Kidney tubule cell (primary cell): ENCODE measurements around the gene LGALS9C.
A peak's percentile ranks its signal among the peaks of the same experiment; 100 is the strongest.
"Not testable (repeated sequence)": the region's sequence is repeated elsewhere in the genome, so short reads cannot be mapped to it uniquely, and the experiment has no call there.

ENCODE experiments used
- DNase-seq: peaks from one replicate; pipeline ENCODE4 v3.0.0-alpha.2; 2018; ENCODE audit warnings: low spot score

LGALS9C gene

DNA sequence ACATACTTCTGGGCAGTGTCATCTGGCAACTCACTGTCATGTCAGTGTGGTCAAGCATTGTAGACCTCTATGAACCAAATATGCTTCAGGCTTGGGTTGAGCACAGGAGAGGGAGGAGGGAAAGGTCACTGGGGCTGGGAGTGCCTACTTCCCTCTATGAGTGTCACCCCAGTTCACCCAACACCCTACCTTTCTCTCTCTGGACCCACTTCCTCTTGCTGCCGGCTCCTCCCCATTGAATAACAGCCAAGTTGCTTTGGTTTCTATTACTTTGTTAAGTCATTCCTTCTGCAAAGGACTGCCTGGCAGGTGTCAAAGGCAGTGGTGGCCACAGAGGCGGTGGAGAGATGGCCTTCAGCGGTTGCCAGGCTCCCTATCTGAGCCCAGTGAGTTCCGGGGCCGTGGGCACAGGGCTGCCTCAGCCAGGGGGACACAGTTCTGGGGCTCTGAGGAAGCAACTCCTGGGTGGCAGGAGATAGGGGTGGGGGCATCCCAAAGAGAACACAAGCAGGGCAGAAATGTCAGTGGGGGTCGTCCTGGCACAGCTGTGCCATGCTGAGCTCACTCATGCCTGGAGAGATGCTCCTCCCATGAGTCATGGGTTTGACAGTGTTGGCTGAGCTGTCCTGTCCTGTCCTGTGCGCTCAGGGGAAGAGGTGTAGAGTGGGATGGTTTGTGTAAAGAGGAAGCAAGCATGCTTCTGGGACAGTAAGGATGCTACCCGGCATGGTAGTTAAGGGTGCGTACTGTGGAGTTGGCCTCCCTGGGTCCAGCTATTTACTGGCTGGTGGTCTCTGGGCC lies at the start of gene LGALS9C:
TSS of gene LGALS9C (plus strand) at position 282 of the 801 bp plus-strand sequence. CDS start at position 348, 66 bp downstream.
- peak; percentile 67 for DNase-seq

DNA sequence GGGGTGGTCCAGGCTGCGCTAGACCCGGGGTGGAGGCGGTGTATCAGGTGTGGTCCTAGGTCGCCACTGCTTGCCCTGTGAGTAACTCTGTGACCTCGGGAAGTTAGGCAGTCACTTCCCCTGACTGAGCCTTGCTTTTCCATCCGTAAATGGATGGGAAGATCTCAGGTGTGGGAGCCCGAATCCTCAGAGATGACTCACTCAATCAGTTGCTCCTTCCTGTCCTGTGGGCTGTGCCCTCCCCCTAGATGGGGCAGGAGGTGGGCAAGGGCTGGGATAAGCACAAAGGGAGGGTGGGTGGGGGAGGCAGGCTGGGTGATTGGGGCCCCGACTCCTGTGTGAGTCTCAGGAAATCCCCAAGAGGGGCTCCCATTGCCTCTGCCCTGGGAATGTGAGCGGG lies 44.4 kb upstream of the LGALS9C start:
- DNase-seq = not testable (repeated sequence)

DNA sequence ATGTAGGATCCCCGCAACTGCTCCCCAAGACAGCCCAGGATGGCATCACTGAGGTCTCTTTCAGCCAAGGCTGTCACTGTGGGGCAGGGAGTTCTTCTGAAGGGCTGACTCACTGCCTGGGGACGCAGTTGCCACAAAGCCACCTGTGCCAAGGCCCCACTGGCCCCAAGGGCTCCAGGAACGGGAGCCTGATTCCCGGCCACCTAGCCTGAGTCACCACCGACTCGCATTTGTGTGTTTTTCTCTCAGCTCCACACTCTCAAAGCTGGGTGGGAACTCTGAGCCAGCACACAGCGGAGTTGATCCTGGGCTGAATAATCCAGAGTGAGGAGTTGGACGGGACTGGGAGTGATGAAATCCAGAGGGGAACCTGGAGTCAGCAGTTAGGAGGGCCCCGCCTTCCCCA lies 37.1 kb upstream of the LGALS9C start:
- DNase-seq = not testable (repeated sequence)

DNA sequence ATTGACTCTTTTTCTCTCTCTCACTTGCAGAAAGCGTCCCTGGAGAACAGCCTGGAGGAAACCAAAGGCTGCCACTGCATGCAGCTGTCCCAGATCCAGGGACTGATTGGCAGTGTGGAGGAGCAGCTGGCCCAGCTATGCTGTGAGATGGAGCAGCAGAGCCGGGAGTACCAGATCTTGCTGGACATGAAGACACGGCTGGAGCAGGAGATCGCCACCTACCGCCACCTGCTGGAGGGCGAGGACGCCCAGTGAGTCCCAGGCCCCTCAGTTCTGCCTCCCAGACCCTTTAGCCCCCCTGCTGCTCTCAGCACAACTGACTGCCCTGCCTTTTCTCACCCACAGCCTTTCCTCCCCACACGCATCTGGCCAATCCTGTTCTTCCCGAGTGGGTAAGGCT lies 34.5 kb upstream of the LGALS9C start:
- not testable (repeated sequence) for DNase-seq

DNA sequence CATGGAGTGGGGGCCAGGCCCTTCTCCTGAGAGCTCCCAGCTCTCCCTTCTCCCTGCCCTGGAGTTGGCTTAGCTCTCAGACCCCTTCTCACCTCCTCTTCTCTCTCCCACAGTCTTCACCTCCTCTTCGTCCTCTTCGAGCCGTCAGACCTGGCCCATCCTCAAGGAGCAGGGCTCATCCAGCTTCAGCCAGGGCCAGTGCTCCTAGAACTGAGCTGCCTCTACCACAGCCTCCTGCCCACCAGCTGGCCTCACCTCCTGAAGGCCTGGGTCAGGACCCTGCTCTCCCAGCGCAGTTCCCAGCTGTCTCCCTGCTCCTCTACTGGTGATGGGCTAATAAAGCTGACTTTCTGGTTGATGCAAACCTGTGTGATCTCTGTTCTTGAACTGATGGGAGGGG lies 34.1 kb upstream of the LGALS9C start:
- DNase-seq = not testable (repeated sequence)

DNA sequence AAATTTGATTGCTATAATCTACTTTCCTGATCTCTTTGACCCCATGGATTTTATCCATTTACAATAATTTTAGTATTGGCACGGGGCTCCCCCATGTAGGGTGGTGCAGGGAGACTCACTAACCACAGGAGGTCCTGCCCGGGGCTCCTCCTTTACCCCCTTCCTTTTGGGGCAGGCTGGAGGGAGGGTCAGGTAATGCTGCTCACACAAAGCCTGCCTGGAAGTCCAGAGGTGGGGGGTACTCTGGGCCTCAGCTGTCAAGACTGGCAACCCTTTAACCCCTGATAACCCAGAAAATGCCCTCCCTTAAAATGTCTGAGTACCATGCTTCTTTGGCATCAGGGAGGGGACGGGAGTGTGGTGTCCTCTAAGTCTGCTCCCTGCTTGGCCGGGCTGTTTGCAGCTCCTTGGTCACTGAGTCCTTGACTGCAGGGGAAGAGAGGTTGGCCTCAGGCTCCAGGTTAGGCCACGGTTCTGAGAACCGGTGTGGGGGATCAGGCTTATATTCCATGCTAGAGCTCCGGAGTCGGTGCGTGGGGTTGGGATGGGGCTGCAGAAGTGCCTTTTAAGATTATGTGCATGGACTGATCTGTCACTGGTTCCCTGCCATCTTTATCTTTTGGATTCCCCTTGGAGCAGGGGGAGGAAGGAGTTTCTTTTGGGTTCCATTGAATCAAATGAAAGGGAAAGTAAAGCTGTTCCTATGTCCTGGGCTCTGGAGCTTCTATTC lies 28.9 kb upstream of the LGALS9C start:
- DNase-seq = not testable (repeated sequence)

DNA sequence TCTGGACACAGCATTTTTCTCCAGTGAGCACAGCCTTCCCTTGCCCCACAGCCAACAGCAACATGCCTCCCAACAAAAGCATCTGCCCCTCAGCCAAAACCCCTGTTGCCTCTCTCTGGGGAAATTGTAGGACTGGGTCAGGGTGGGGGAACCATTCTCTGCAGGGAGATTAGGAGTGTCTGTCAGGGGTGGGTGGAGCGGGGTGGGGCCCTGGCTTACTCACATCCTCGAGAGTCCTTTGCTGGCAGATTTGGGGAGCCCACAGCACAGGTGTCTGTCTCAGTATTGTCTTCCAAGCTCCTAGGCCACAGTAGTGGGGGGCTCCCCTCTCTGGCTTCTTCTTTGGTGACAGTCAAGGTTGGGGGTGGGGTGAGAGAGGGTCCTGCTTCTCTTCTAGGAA lies 28.3 kb upstream of the LGALS9C start:
- DNase-seq = not testable (repeated sequence)

DNA sequence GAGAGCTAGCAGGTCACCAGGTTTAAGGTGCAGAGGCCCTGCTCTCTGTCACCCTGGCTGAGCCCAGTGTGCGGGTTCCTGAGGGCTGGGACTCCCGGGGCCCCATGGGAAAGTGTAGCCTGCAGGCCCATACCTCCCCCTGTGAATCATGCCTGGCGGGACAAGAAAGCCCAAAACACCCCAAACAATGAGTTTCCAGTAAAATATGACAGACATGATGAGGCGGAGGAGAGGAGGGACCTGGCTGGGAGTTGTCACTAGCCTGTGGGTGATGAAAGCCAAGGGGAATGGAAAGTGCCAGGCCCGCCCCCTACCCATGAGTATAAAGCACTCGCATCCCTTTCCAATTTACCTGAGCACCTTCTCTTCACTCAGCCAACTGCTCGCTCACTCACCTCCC lies 26.8 kb upstream of the LGALS9C start:
- not testable (repeated sequence) for DNase-seq

DNA sequence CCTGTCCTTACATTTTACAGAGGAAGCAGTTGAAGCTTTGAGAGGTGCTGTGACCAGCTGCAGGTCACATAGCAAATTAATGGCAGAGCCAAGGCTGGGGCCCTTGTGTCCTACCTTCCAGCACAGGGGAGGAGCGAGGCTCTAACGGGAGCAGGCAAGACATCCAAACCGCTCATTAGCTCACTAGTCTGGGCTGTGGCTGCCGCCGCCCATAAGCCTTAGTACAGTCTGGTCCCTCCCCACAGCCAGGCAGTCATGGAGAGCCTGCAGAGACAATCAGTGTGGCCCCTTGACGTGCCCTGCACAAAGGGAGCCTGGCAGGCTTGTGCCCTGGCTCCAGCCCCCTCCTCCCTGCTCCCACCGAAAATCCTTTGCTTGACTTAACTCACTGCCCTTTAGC lies 25.6 kb upstream of the LGALS9C start:
- not testable (repeated sequence) for DNase-seq

DNA sequence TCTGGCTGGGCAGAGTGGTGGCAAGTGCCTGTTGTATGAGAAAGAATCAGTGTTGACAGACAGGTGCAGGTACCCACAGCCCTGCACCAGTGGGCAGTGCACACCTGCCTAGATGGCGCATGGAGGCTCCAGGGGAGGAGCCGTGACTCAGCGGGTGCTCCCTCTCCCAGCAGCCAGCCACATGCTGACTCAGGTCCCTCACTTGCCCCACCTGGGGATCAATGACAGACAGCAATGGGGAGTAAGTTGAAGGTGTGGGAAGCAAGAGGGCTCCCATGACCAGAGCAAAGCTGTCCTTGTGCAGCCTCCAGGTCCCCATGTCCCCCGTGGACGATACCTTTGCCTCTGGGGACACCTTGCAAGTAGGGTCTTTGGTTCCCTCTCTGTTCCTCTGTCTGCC lies 24.6 kb upstream of the LGALS9C start:
- DNase-seq = peak; percentile 16

DNA sequence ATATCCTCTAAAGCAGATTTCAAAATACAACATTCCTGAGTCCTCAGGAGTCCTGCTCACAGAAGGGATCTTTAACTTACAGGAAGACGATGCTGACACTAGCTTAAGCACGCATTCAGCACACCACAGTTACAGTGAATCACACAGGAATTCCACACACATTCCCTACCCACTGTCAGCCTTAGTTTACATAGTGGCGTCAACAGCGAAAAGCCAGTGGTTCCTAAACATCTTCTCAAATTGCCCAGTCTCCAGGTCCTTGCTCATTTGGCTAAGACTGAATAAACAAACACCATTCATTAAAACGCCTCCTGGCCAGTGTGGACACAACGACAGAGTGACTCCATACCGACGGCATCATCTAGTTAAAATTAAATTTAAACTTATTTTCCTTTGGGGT lies 17.6 kb upstream of the LGALS9C start:
- peak; percentile 9 for DNase-seq

DNA sequence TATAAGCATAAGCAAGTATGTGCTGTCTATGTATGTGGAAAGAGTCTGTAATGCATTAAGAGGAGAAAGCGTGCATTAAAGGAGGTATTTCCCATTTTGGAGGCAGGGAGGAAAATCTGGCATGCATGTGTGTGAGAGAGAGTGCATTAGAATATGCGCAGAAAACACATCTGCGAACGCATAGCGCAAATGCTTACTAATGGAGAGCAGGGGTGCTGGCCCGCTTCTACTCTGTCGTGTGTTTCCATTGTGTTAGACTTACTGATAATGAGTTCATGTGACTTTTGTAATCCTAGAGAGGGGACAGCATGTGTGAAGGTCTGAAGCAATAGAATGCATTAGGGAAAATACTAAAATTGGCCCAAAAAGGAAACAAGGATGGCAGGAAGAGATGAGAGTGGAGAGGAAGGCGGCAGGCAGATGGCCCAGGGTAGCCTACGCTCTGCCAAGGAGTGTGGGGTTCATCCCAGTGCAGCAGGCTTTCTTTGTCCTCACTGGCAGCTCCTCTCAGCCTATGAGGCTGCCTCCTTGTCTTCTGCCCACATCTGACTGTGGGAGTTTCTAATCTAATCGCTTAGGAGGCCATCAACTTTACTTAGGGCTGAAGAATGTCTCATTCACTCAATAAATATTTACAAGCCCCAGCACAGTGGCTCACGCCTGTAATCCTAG lies 12.6 kb upstream of the LGALS9C start:
- DNase-seq = not testable (repeated sequence)

DNA sequence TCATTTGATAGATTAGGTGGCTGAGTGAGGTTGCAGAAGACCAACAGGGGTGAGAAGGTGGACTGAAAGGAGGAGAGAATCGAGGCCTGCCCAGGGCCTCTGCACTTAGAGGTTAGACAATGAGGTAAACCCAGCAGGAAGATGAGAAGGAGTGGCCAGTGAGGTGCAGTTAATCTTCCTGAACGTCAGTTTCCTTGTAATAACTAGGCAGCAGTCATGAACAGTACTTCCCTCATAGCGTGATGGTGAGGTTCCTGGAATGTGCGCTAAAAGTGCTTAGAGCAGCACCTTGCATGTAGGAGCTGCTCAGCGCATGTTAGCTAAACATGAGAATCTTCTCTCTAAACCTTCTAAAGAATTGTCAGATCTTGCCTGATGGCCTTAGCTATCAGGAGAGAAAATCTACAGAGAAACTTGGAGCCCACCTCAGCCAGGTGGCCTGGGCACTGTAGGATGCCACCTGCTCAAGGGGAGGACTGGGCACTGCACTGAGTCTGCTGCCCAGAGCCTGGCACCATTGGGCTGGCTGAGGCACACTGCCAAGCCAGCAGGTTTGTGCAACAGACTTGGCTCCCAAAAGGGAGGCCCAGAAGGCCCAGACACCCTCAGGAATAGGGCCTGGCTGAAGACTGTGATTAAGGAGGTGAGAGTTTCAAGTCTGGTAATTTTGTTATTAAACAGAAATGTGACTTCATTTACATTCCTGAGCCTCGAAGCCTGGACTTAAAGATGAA lies 10.2 kb upstream of the LGALS9C start:
- not testable (repeated sequence) for DNase-seq

DNA sequence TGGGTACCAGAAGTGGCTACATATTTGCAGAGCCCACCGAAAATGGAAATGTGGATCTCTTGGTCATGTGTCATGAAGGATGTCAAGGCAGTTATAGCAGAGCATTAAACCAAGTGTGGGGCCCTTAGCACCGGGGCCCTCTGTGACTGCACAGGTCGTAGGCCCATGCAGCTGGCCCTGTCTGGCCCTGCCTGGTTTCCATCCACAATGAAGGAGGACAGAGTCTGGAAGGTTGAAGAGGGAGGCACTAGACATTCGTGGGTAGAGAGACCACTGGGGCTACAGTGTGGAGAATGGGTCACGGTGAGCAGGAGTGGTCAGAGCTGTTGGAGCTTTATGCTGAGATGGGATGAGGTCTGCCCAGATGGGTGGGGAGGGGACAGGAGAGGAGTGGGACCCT lies 9.6 kb upstream of the LGALS9C start:
- not testable (repeated sequence) for DNase-seq

DNA sequence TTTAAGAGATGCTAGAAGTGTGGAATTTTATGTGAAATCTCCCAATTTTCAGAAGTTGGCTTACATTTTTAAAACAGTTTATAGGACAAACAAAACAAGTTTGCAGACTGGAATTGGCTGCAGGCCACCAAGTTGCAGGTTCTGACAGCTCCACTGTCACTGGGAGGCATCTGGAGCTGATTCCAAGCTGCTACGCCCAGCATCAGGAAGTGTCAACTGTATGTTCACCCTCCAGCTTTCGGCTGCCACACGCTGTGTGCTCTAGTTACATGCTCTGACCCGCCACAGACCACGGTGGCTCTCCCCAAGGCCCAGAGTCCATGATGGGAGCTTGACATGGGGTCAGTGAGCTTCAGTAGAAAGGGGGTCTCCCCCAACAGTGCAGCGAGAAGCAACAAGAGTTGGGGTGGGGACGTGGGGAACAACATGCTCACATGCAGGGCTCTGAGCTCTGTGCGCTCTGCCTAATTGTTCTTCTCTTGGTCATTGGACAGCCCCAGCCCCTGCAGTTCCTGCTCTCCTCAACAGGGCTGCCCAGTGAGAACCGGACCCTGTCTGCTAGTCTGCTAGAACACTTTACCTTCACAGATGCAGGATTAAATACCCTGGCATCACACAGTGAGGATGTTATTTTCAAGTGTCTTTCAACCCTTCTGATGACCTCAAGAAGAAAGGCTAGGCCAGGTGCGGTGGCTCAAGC lies 8.0 kb upstream of the LGALS9C start:
- not testable (repeated sequence) for DNase-seq

DNA sequence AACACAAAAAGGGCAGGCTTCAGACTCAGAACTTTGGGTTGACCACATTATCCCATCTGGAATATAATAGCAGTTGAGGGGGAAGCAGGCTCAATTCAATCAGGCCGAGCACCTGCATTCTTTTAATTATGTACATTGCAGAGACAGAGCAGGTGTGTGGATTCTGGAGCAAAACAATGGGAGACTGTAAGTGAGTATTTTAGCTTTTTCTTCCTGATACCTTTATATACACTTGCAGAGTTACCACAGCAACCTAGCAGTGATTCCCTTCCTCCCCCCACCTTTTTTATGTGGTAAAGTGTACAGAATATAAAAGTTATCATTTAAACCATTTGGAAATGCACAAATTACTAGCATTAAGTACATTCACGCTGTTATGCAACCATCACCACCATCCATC lies 6.8 kb upstream of the LGALS9C start:
- not testable (repeated sequence) for DNase-seq

DNA sequence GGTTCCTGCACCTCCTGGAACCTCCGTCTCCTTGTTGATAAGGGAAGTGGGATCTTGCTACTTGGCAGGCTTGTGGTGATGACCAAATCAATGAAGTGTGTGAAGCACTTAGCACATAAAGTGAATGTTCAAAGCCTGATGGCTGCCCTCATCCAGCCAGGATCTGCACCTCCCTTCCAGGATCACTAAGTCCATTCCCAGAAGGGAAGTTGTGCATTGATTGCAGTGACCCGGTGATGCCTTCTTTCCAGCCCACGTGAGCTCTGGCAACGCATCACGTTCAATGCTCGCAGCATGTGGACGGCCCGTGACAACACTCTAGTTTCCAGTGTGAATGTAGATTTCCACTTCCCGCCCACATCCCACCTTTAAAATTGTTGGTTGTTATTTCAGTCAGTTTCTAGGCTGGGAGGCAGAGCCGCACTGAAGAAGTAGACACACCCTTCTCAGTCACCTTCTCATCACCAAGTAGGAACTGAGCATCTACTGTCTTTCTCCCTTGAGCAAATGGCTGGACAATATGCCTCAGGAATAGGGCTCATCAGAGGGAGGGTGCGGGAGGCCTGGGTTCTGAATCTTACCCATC lies 6.2 kb upstream of the LGALS9C start:
- DNase-seq = not testable (repeated sequence)

DNA sequence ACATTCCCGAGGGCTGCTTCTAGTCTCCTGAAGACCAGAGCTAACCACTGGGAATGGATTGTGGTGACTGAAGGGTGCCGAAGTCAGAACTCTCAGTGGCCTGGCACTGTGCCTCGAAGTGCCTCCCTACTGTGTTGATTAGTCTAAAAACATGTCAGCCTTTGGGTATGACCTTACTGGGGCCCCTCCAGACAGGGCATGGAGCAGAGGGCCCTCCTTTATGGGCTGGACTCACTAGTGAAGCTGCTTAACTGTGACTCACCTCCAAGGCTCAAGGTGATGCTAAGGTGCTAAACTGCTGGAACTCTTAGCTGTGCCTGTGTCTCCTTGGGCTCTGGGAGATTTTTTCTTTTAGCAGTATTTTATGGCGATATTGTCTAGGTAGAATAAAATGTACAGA lies 2.6 kb upstream of the LGALS9C start:
- not testable (repeated sequence) for DNase-seq

DNA sequence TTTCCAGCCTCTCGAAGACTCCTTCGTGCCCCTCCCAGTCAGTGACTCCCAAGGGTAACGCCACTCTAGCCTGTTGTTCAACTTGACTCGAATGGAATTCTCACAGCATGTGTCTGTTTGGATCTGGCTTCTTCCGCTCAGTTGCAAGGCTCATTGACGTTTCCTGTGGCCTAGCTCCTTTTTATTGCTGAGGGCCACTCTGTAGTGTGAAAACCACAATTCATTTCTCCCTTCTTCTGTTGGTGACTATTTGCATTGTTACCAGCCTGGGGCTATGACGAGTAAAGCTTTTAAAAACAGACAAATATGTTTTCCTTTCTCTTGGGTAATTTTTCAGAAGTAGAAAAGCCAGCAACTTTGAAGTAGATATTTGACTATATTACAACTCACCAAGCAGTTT lies 1.8 kb upstream of the LGALS9C start:
- DNase-seq = not testable (repeated sequence)

DNA sequence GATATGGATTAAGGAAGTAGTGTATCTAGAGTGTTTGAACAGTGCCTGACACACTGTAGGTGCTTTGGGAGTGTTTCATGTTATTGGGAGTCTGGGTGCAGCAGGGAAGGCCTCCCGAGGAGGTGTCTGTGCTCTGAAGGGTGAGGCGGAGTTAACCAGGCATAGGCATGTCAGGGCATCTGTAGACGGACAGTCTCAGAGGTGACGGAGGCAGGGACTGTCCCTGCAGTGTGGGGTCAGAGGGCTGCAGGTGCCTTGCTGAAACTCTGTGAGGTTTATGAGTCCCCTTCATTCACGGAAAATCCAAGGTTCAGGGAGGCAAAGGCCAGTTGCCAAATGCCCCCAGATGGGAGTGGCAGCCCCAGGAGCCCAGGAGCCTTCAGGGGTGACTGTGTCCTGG lies 778 bp downstream of the LGALS9C start:
- DNase-seq = not testable (repeated sequence)

DNA sequence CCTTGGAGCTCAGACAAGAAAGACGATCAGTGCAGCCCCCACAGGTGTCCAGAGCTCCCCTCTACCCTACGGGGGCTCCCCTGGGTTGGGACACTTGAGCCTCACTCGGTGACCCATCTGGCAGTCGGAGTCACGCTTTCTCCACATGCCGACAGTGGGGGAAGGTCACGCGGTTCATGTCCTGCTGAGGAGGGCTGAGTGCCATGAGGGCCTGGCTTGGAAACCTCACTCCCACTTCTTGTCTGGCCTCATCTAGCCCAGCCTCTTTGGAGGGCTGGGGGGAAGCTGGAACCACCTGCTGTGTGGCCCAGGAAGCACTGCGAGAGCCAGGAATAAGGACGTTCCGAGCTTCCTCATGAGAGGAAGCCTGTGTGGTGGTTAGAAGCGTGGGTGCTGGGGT lies 1.8 kb downstream of the LGALS9C start:
- not testable (repeated sequence) for DNase-seq
